ACC112 (cell line): ENCODE data around the gene DLGAP3.

ENCODE experiments used
- H2AFZ ChIP-seq: fragments of 200-600 bp; sonication (generic); one replicate; pipeline ENCODE4 v1.6.0; 2017; ENCODE audit warnings: antibody characterized with exemption, low read length; ENCODE audit not compliant: unreplicated experiment
- H3K27ac ChIP-seq: fragments of 200-600 bp; sonication (generic); 2 replicates; pipeline ENCODE4 v1.5.1; 2014; ENCODE audit warnings: low read depth, mild to moderate bottlenecking, antibody characterized with exemption, low read length, moderate library complexity
- H3K27me3 ChIP-seq: fragments of 200-600 bp; sonication (generic); 2 replicates; pipeline ENCODE4 v1.6.1; 2014; ENCODE audit warnings: mild to moderate bottlenecking, antibody characterized with exemption, low read length, moderate library complexity, mixed read lengths; ENCODE audit not compliant: insufficient read depth
- H3K36me3 ChIP-seq: fragments of 200-600 bp; sonication (generic); 2 replicates; pipeline ENCODE4 v1.6.1; 2016; ENCODE audit warnings: mild to moderate bottlenecking, antibody characterized with exemption, low read length, moderate library complexity, mixed read lengths; ENCODE audit not compliant: insufficient read depth
- H3K4me1 ChIP-seq: fragments of 200-600 bp; sonication (generic); one replicate; pipeline ENCODE4 v1.6.1; 2016; ENCODE audit warnings: low read length, mixed read lengths; ENCODE audit not compliant: insufficient read depth, unreplicated experiment, control insufficient read depth
- H3K4me3 ChIP-seq: fragments of 200-600 bp; sonication (generic); 2 replicates; pipeline ENCODE4 v1.5.1; 2014; ENCODE audit warnings: mild to moderate bottlenecking, low read depth, low read length
- H3K79me2 ChIP-seq: fragments of 200-600 bp; sonication (generic); one replicate; pipeline ENCODE4 v1.6.0; 2016; ENCODE audit warnings: low read length; ENCODE audit not compliant: control insufficient read depth, unreplicated experiment, insufficient read depth

DLGAP3 gene

GRCh38 chr1:34917017-34917416, 12.4 kb downstream of the DLGAP3 start:
- no peak overlapping the region for H3K27ac ChIP-seq
- no peak overlapping the region for H2AFZ ChIP-seq
- H3K36me3 ChIP-seq = no peaks in the 10 kb centered on the region
- H3K4me1 ChIP-seq = peaks cover 3% of the 10 kb centered on the region
- H3K79me2 ChIP-seq = no peaks in the 10 kb centered on the region
- peaks cover 58% of the 10 kb centered on the region for H3K27me3 ChIP-seq
- H3K4me3 ChIP-seq = no peak overlapping the region

GRCh38 chr1:34916104-34916503, 13.3 kb downstream of the DLGAP3 start:
- H3K4me3 ChIP-seq = no peak overlapping the region
- peaks cover 3% of the 10 kb centered on the region for H3K4me1 ChIP-seq
- H3K27ac ChIP-seq = no peak overlapping the region
- peaks cover 58% of the 10 kb centered on the region for H3K27me3 ChIP-seq
- H3K79me2 ChIP-seq = no peaks in the 10 kb centered on the region
- no peaks in the 10 kb centered on the region for H3K36me3 ChIP-seq
- no peak overlapping the region for H2AFZ ChIP-seq

- Histone ChIP-seq H3K4me1 (peaks cover 3% of the 10 kb centered on the region), H3K27me3 (peaks cover 58% of the 10 kb centered on the region), H3K36me3 (no peaks in the 10 kb centered on the region), H3K79me2 (no peaks in the 10 kb centered on the region), H3K27ac (no peak overlapping the region), H3K4me3 (no peak overlapping the region), H2AFZ (no peak overlapping the region)
Measured at GRCh38 chr1:34915521-34915920, 13.9 kb downstream of the DLGAP3 start.

DNA sequence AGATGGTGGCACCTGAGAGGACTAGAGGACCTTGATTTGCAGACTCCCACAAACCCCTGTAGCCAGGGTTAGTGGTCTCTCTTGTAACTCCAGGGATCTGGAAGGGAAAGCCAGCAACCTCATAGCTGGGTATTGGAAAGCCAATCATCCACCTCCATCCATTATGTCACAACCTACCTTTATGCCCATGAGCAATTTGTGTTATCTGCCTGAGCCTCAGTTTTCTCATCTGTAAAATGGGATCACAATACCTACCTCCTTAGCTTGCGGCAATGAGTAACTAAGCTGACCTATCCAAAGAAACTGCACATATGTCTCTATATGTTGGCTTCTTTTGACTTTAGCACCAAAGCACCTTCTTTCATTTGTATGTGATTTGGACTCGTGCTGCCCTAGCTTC, 14.5 kb downstream of the DLGAP3 start:
- H3K4me1 ChIP-seq = peaks cover 3% of the 10 kb centered on the region
- no peak overlapping the region for H3K4me3 ChIP-seq
- H3K36me3 ChIP-seq = no peaks in the 10 kb centered on the region
- no peaks in the 10 kb centered on the region for H3K79me2 ChIP-seq
- H2AFZ ChIP-seq = no peak overlapping the region
- peaks cover 58% of the 10 kb centered on the region for H3K27me3 ChIP-seq
- H3K27ac ChIP-seq = no peak overlapping the region

DNA sequence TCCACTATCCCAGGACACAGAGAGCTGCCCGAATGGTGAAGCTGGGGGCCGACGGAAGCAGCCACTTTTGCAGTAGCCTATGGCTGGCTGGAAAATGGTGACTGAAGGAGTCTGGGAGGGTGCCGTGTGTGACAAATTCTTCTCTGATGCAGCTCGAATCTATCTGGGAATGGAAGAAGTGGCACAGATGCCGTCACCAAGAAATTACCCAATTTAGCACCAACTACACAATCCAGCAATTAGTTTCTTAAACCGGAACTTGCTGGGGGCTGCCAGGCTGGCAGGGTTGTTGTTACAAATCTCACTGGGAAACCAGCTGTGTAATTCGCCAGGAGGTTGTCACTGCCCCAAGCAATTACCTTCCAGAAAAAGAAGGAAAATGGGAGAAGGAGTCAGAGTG, 18.0 kb downstream of the DLGAP3 start:
- peaks cover 81% of the 10 kb centered on the region for H3K27me3 ChIP-seq
- H3K4me3 ChIP-seq = no peak overlapping the region
- no peak overlapping the region for H3K27ac ChIP-seq
- no peaks in the 10 kb centered on the region for H3K4me1 ChIP-seq
- no peak overlapping the region for H2AFZ ChIP-seq
- H3K79me2 ChIP-seq = no peaks in the 10 kb centered on the region
- H3K36me3 ChIP-seq = no peaks in the 10 kb centered on the region

GRCh38 chr1:34910425-34910824, 19.0 kb downstream of the DLGAP3 start:
- H3K27me3 ChIP-seq = peaks cover 83% of the 10 kb centered on the region
- H3K36me3 ChIP-seq = no peaks in the 10 kb centered on the region
- no peaks in the 10 kb centered on the region for H3K4me1 ChIP-seq
- no peak overlapping the region for H2AFZ ChIP-seq
- H3K4me3 ChIP-seq = no peak overlapping the region
- no peaks in the 10 kb centered on the region for H3K79me2 ChIP-seq
- H3K27ac ChIP-seq = no peak overlapping the region

DNA sequence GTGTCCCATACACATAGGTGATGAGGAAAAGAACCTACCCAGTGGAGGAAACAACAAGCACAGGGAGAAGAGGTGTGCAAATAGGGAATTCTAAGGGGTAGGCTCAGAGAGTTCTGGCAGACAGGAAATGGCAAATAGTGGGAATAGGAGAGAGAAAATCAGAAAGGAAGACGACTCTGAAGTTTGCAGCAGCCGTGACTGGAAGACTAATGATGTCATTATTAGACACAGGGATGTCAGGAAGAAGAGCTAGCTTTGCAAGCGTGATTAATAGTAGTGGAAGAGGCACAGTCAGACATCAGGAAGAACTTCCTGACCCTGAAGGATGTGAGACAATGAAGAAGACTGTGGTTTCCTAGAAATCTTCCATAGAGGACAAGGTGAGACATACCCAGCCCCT, 21.1 kb downstream of the DLGAP3 start:
- H3K79me2 ChIP-seq = no peaks in the 10 kb centered on the region
- H3K4me1 ChIP-seq = no peaks in the 10 kb centered on the region
- H3K27me3 ChIP-seq = peaks cover 71% of the 10 kb centered on the region
- no peak overlapping the region for H3K27ac ChIP-seq
- H3K36me3 ChIP-seq = no peaks in the 10 kb centered on the region
- H3K4me3 ChIP-seq = no peak overlapping the region
- H2AFZ ChIP-seq = no peak overlapping the region

- peaks cover 71% of the 10 kb centered on the region for H3K27me3 ChIP-seq
- H3K36me3 ChIP-seq = no peaks in the 10 kb centered on the region
- no peaks in the 10 kb centered on the region for H3K4me1 ChIP-seq
- no peak overlapping the region for H2AFZ ChIP-seq
- no peak overlapping the region for H3K27ac ChIP-seq
- H3K4me3 ChIP-seq = no peak overlapping the region
- H3K79me2 ChIP-seq = no peaks in the 10 kb centered on the region
Measured at GRCh38 chr1:34907487-34908090, 21.9 kb downstream of the DLGAP3 start.

DNA sequence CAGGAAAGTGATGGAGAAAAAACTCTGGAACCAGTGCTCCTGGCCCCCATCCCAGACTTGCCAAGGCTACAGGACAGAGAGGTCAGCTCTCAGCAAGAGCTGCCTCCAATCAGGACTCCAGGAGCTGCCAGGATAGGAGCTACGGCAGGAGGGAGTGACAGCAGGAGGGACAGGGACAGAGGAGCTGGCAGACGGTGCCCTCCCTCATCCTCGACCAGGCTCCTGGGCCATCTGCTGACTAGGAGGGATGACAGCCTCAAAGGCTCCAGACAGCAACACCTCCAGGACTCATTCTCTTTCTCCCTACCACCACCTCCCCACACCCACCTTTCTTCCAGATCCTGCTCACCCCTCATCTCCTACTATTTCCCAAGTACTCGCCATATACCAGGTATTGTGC, 22.7 kb downstream of the DLGAP3 start:
- Histone ChIP-seq H3K4me1 (no peaks in the 10 kb centered on the region), H3K27ac (no peak overlapping the region), H3K79me2 (no peaks in the 10 kb centered on the region), H3K36me3 (no peaks in the 10 kb centered on the region), H3K4me3 (no peak overlapping the region), H2AFZ (no peak overlapping the region), H3K27me3 (peaks cover 71% of the 10 kb centered on the region)

DNA sequence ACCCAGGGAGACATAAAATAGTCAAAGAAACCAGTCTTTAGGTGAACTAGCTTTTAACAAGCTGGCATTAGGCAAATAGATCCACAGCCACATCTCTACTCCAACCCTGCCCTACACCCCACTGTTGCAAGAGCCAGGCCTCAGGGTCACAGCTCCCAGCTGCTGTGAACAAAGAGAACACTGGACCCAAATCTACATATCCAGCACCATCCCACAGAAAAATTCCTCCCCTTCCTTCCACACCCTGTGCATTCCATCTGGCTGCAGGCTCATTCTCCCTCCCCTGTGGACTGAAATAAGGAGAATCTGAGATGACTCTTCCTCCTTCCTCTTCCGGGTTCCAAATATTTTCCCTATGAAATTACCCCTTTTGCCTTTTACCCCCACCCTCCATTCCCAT, 23.2 kb downstream of the DLGAP3 start:
- H3K4me3 ChIP-seq = no peak overlapping the region
- no peaks in the 10 kb centered on the region for H3K4me1 ChIP-seq
- no peaks in the 10 kb centered on the region for H3K36me3 ChIP-seq
- no peak overlapping the region for H2AFZ ChIP-seq
- no peak overlapping the region for H3K27ac ChIP-seq
- H3K79me2 ChIP-seq = no peaks in the 10 kb centered on the region
- peaks cover 71% of the 10 kb centered on the region for H3K27me3 ChIP-seq

DNA sequence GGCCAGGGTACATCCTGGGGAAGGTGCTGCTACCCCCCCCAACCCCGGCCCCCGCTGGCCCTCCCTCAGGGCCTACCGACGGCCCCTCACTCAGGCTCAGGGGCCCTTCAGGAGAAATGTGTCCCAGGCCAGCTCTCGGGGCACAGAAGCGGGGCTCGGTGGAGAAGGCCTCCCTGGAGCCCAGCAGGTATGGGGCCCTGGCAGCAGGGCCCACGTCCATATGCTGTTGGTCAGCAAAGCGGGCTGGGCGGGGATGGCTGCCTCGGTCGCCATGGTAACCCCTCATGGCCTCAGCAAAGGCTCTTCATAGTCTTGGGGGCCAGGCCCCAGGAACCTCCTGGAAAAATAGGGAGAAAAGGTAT, 24.4 kb downstream of the DLGAP3 start:
- Histone ChIP-seq H2AFZ (no peak overlapping the region), H3K27ac (no peak overlapping the region), H3K27me3 (peaks cover 71% of the 10 kb centered on the region), H3K79me2 (no peaks in the 10 kb centered on the region), H3K36me3 (no peaks in the 10 kb centered on the region), H3K4me3 (no peak overlapping the region), H3K4me1 (no peaks in the 10 kb centered on the region)
